ENCODE measurements around the gene PLAC8.
"Not testable (repeated sequence)": the region's sequence is repeated elsewhere in the genome, so short reads cannot be mapped to it uniquely, and the experiment has no call there.

PLAC8 gene, protein sequence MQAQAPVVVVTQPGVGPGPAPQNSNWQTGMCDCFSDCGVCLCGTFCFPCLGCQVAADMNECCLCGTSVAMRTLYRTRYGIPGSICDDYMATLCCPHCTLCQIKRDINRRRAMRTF

GRCh38 chr4:83114576-83114975 lies at the start of gene PLAC8:
PLAC8 (minus strand) TSS chr4:83114729; CDS start chr4:83107921, 6,808 bp downstream.
- DNase-seq (ENCODE audit: extremely low spot score, insufficient read length, low read depth), result no peak
- FAIRE-seq, result peak; percentile 97

DNA sequence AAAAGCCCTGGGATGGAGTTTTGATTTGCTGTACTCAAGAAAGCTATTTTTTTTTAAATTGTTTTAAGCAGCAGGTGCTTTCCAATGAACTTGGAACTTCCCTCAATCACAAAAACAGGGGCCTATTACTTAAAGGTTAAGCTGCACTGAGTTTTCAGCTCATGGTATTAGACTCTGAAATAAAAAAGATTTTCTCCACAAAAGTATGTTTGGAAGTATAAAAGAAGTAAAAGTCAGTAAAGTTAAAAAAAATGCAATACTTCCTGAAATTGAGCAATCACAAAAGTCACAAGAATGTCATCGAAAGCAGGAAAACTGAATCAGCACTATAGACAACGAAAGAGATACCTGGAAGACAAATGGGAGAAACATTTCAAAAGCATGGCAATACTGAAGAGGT lies 38.9 kb upstream of the PLAC8 start:
- DNase-seq (ENCODE audit: extremely low spot score, insufficient read length, low read depth) (no peak), FAIRE-seq (no peak)

GRCh38 chr4:83152746-83153145 lies 38.2 kb upstream of the PLAC8 start:
- no peak for FAIRE-seq

GRCh38 chr4:83151651-83152050 lies 37.1 kb upstream of the PLAC8 start:
- DNase-seq (ENCODE audit: extremely low spot score, insufficient read length, low read depth), result no peak
- FAIRE-seq, result no peak

More at GRCh38 chr4:83152746-83153145, 38.2 kb upstream of the PLAC8 start:
- DNase-seq (ENCODE audit: extremely low spot score, insufficient read length, low read depth), result no peak

DNA sequence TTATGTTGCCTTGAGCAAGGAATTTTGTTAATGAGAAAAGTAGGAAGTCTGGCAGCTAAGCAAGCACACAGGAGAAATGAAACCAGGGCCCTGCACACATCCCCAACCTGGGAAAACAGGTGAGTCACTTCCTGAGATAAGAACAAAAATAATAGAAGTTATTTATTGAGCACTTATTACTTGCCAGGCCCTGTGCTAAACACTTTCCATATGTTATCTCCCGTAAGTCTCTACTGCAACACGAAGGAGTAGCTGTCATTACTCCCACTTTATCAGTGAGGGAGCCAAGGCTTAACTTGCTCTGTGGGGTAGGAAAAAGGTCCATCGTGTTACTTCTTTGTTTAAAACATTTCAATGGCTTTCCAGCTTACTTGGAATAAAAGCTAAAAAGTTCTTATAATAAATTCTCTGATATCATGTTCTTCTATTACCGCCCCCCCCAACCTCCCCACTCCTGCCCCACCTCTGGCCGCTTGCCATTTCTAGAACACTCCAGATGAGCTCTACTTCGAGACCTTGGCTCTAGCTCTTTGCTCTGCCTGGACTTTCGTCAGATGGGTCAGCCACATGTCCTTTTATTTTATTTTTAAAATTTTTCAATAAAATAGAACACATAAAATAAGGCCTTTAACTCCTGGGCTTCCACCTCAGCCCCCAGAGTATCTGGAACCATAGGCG lies 36.3 kb upstream of the PLAC8 start:
- DNase-seq (ENCODE audit: extremely low spot score, insufficient read length, low read depth) (no peak), FAIRE-seq (no peak)

DNA sequence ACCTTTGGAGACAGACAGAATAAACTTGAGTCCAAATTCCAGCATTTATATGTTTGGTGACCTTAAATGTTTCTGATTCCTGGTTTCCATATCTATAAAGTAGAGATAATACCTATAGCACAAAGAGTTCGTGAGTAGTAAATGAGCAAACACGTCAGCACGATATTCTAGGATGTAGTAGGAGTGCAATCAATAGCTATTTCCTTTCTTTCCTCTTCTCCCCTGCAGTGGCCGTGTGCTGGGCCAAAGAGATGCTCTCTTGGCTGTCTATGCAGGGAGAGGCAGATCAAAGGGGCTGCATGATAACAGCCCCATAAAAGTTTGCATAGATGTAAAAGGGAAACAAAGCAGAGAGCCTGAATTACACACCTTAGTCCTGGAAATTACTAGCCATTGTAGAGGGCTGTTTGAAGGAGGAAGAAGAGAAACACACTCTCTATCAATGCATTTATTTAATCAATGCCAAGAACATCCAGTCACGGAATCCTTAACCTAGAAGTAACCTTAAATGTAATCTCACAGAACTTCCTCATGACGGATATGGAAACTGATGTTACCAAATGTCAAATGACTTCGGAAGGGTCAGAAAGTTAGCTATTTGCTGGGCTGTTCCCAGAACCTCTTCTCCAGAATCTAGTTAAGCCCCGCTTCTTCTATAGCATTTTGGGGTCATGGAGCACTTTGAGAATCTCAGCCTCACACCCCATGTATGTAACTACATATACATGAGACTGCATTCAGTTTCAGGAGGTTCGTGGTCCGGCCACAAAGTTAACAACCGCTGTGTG lies 35.5 kb upstream of the PLAC8 start:
- FAIRE-seq, result no peak
- no peak for DNase-seq (ENCODE audit: extremely low spot score, insufficient read length, low read depth)

- FAIRE-seq, result no peak
- DNase-seq (ENCODE audit: extremely low spot score, insufficient read length, low read depth), result no peak
Measured at GRCh38 chr4:83146841-83147240, 32.3 kb upstream of the PLAC8 start.

GRCh38 chr4:83145776-83146175 lies 31.2 kb upstream of the PLAC8 start:
- not testable (repeated sequence) for DNase-seq (ENCODE audit: extremely low spot score, insufficient read length, low read depth); FAIRE-seq

GRCh38 chr4:83139514-83140156 lies 25.1 kb upstream of the PLAC8 start:
- no peak for FAIRE-seq
- DNase-seq (ENCODE audit: extremely low spot score, insufficient read length, low read depth), result no peak

DNA sequence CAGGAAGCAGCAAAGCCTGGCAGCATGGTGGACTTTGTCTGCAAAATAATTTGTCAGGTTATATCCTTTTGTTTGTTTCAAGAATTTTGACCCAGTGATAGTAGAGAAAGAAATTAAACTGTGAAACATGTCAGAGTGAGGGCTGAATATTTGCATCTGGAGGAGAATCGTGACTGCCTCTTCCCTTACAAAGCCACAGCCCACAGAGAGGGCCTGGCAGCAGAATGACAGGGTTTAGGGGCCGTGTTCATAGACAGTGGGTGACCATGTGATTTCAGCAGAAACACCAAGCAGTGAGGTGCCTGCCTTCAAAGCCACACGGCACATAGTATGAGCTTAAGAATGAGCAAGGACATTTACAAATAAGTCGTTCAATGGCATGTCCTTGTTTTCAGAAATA lies 24.4 kb upstream of the PLAC8 start:
- FAIRE-seq (peak; percentile 62), DNase-seq (ENCODE audit: extremely low spot score, insufficient read length, low read depth) (no peak)

GRCh38 chr4:83132065-83132464 lies 17.5 kb upstream of the PLAC8 start:
- DNase-seq (ENCODE audit: extremely low spot score, insufficient read length, low read depth), result no peak
- FAIRE-seq, result peak; percentile 26

- no peak for FAIRE-seq
- no peak for DNase-seq (ENCODE audit: extremely low spot score, insufficient read length, low read depth)
Measured at GRCh38 chr4:83129264-83129663, 14.7 kb upstream of the PLAC8 start.

- DNase-seq (ENCODE audit: extremely low spot score, insufficient read length, low read depth) (no peak), FAIRE-seq (no peak)
Measured at GRCh38 chr4:83128240-83128929, 13.9 kb upstream of the PLAC8 start.

GRCh38 chr4:83125738-83126141 lies 11.2 kb upstream of the PLAC8 start:
- peak; percentile 93 for FAIRE-seq

DNA sequence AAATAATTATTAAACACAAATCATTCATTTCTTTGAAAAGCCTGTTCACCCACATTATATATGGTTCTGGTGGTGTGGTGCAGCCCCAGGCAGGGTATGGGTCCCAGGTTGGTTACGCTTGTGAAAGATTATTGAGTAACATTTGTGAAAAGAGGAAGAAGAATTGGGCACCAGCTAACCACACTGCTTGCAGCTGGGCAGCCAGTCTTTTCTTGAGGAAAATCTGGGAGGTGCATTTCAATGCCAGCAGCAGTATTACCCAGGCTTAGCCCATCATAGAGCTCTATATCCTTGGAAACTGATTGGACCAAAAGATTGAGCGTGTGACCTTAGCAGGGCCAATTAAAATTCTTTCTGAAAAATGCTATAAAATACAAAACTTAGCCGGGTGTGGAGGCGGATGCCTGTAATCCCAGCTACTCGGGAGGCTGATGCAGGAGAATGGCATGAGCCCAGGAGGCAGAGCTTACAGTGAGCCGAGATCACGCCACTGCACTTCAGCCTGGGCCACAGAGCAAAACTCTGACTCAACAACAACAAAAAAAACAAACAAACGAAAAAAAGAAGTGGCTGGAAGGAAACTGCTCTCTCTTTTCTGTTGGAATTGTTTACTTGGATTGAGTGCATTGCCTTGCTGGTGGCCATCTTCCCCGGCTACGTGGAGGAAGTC lies 9.7 kb upstream of the PLAC8 start:
- peak; percentile 76 for FAIRE-seq
- DNase-seq (ENCODE audit: extremely low spot score, insufficient read length, low read depth), result no peak

More at GRCh38 chr4:83125738-83126141, 11.2 kb upstream of the PLAC8 start:
- no peak for DNase-seq (ENCODE audit: extremely low spot score, insufficient read length, low read depth)

- DNase-seq (ENCODE audit: extremely low spot score, insufficient read length, low read depth), result no peak
- FAIRE-seq, result no peak
Measured at GRCh38 chr4:83121246-83121645, 6.7 kb upstream of the PLAC8 start.

DNA sequence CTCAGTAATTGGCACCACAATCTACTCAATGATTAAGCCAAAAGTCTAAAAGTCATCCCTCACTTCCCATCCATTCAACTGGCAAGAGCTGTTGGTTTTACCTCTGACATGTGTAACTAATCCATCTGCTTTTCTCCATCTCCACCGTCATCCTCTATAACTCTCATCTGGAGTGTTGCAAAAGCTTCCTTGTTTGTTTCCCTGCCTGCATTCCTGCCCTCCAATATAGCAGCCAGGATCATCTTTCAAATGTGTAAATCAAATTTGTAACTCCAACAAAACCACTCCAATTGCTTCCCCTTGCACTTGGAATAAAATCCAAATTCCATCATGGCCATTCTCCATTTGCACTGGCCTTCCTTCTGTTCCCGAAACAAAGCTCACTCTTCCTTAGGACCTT lies 4.3 kb upstream of the PLAC8 start:
- peak; percentile 42 for FAIRE-seq
- no peak for DNase-seq (ENCODE audit: extremely low spot score, insufficient read length, low read depth)

DNA sequence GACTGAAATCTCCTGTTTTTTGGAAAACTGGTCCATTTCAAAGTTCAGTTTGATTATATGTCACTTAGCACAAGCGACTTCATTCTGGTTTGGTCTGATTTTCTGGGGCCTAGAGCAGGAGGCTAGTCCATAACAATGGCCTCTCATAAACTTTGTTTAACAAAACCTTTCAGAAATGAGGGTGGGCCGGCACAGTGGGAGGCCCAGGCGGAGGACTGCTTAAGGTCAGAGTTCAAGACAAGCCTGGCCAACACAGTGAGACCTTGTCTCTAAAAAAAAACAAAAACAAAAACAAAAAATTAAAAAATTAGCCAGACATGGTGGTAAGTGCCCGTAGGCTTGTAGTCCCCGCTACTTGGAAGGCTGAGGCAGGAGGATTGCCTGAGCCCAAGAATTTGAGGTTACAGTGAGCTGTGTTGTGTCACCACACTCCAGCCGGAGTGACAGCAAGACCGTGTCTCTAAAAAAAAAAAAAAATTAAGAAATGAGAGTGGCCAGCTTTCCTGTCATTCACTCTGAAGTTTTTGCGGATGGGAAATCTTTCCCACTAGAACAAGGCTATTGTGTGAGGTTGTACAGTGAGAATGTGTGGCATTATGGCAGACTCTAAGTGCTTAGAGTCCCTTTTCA lies 1.2 kb upstream of the PLAC8 start:
- no peak for FAIRE-seq
- DNase-seq (ENCODE audit: extremely low spot score, insufficient read length, low read depth), result no peak

DNA sequence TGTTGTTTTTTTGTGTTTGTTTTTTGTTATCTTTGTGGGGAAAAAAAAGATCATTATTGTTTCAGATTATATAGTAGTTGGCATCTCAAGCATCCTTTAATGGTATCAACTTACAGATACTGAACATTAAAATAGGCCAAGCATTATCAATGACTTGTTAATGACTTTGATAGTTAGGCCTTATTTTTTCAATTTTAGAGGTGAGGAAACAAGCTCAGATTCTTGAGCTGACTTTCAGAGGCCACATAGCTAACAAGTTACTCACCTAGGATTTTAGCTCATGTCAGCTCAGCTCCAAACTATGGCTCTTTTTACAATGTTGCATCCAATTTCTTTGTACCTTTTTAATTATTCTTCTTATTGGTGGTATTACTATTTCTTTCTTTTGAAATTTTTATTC lies 471 bp upstream of the PLAC8 start:
- FAIRE-seq, result no peak
- DNase-seq (ENCODE audit: extremely low spot score, insufficient read length, low read depth), result no peak
